K562 (cell line): ENCODE data around the gene LRIT3. TPM values are rescaled to one million over a fixed set of nuclear protein-coding genes. Genes with fewer than 3 reads are reported as not detected.

Experiments
- ATAC-seq: fragments of 200-7000 bp; cut with Tn5 transposase; 3 replicates; pipeline ENCODE4 v1.9.1; 2020; ENCODE audit warnings: moderate library complexity
- BruUV-seq: library from RNA; stranded (reverse); fragments of 400-500 nt; replicated peaks from 2 replicates; lab custom pipeline; 2021; lab: Mats Ljungman, UMichigan
- CTCF ChIA-PET: fragments of 300-600 bp; formaldehyde crosslinking; extraction: SDS; loops from one replicate; lab custom pipeline; 2021; ENCODE audit warnings: low intra/inter-chr PET ratio; lab: Yijun Ruan, JAX
- POLR2A ChIA-PET: fragments of 300-600, 350-650 bp; sonication (Branson Sonifier 250); formaldehyde crosslinking; extraction: SDS; loops from one replicate; lab custom pipeline; 2021; ENCODE audit warnings: antibody characterized with exemption, inconsistent platforms; lab: Yijun Ruan, JAX
- DNase-seq, 4 experiments: peaks; one replicate each; pipeline versions ENCODE4 v3.0.0 to v3.0.0-alpha.2; 2011 to 2018; ENCODE audit warnings: low spot score in 3 of 4, mixed read lengths in 3 of 4; ENCODE audit errors: extremely low read depth in 1 of 4
- FAIRE-seq: peaks from 2 replicates; lab custom pipeline; 2011; peaks lifted over from hg19 to GRCh38; lab: Jason Lieb, UNC
- H2AFZ ChIP-seq: 2 replicates; pipeline ENCODE4 v1.6.0; 2011; ENCODE audit warnings: low read depth, low read length, control low read depth, inconsistent platforms
- H3K27ac ChIP-seq: fragments of 200-600 bp; 3 replicates; pipeline ENCODE4 v1.8.0; 2011; ENCODE audit warnings: low read depth, mild to moderate bottlenecking, control low read depth, inconsistent platforms, low read length, moderate library complexity, mixed read lengths; ENCODE audit errors: extremely low read depth
- H3K27me3 ChIP-seq, 2 experiments: fragments of 300-600 bp in 1 of 2; 2 replicates in 1 of 2; 3 replicates in 1 of 2; pipeline versions ENCODE4 v1.6.0 to v1.8.0; 2011; ENCODE audit warnings: inconsistent platforms in 2 of 2, low read length in 2 of 2, mild to moderate bottlenecking in 1 of 2, mixed read lengths in 1 of 2, moderate library complexity in 1 of 2; ENCODE audit not compliant: control insufficient read depth in 2 of 2, insufficient read depth in 2 of 2
- H3K36me3 ChIP-seq: fragments of 300-600 bp; 3 replicates; pipeline ENCODE4 v1.8.0; 2011; ENCODE audit warnings: mild to moderate bottlenecking, low read length, inconsistent platforms; ENCODE audit not compliant: control insufficient read depth, insufficient read depth
- H3K4me1 ChIP-seq, 2 experiments: fragments of 200-600 bp in 1 of 2; replicated peaks in 1 of 2; 2 replicates in 1 of 2; 3 replicates in 1 of 2; pipeline versions ENCODE4 v1.5.1 to v1.8.0; 2011; ENCODE audit warnings: inconsistent platforms in 2 of 2, low read length in 2 of 2, mild to moderate bottlenecking in 1 of 2, mixed read lengths in 1 of 2, moderate library complexity in 1 of 2; ENCODE audit not compliant: control insufficient read depth in 2 of 2, insufficient read depth in 2 of 2
- H3K4me2 ChIP-seq: 2 replicates; pipeline ENCODE4 v1.6.1; 2011; ENCODE audit warnings: low read length, control low read depth, inconsistent platforms, mixed read lengths; ENCODE audit not compliant: insufficient read depth
- H3K4me3 ChIP-seq: fragments of 200-600 bp; sonication (generic), shearing (Covaris generic); 2 replicates; pipeline ENCODE4 v1.5.1; 2016; ENCODE audit warnings: control low read depth, inconsistent platforms
- H3K79me2 ChIP-seq: fragments of 200-600 bp; 3 replicates; pipeline ENCODE4 v1.8.0; 2011; ENCODE audit warnings: low read length, inconsistent platforms; ENCODE audit not compliant: control insufficient read depth, insufficient read depth
- H3K9ac ChIP-seq, 2 experiments: 2 replicates each; pipeline versions ENCODE4 v1.6.0 to v1.6.1; 2011; ENCODE audit warnings: low read depth in 2 of 2, low read length in 2 of 2, control low read depth in 1 of 2, inconsistent platforms in 1 of 2, mild to moderate bottlenecking in 1 of 2, mixed read lengths in 1 of 2; ENCODE audit not compliant: insufficient read depth in 1 of 2
- H3K9me1 ChIP-seq: one replicate; pipeline ENCODE4 v1.6.0; 2011; ENCODE audit warnings: inconsistent platforms, mild to moderate bottlenecking, low read length, moderate library complexity; ENCODE audit not compliant: control insufficient read depth, insufficient read depth
- H3K9me3 ChIP-seq: replicated peaks from 2 replicates; pipeline ENCODE4 v1.5.1; 2011; ENCODE audit warnings: low read depth, low read length, inconsistent platforms; ENCODE audit not compliant: control insufficient read depth, insufficient read depth
- H4K20me1 ChIP-seq: replicated peaks from 2 replicates; pipeline ENCODE4 v1.6.1; 2011; ENCODE audit warnings: low read length, inconsistent platforms, mixed read lengths; ENCODE audit not compliant: control insufficient read depth, insufficient read depth
- AFF1 ChIP-seq, 2 experiments: fragments of 450-650 bp; IDR thresholded peaks; 2 replicates each; pipeline ENCODE4 v1.6.1; 2018; ENCODE audit warnings: mild to moderate bottlenecking in 2 of 2, low read depth in 1 of 2; ENCODE audit not compliant: partially characterized antibody in 2 of 2
- ATF7 ChIP-seq: fragments of 450-650 bp; IDR thresholded peaks from 2 replicates; pipeline ENCODE4 v1.7.1; 2014; ENCODE audit warnings: mild to moderate bottlenecking, moderate library complexity
- CREB3L1 ChIP-seq: fragments of 450-650 bp; IDR thresholded peaks from 2 replicates; pipeline ENCODE4 v1.6.1; 2014; ENCODE audit warnings: low read depth, mild to moderate bottlenecking, moderate library complexity, borderline replicate concordance
- EP400 ChIP-seq: fragments of 450-650 bp; IDR thresholded peaks from 2 replicates; pipeline ENCODE4 v1.6.1; 2017; ENCODE audit warnings: antibody characterized with exemption, mild to moderate bottlenecking, moderate library complexity
- ETS2 ChIP-seq: IDR thresholded peaks from 2 replicates; pipeline ENCODE4 v1.6.1; 2016; ENCODE audit warnings: borderline replicate concordance, missing genetic modification characterization, mild to moderate bottlenecking, moderate library complexity, missing compliant biosample characterization; ENCODE audit not compliant: poor library complexity, severe bottlenecking
- KDM5B ChIP-seq: fragments of 200-600 bp; sonication (generic); IDR thresholded peaks from 2 replicates; pipeline ENCODE4 v1.6.1; 2012; ENCODE audit warnings: low read depth, mild to moderate bottlenecking, moderate library complexity, low read length, control low read depth, inconsistent platforms; ENCODE audit not compliant: insufficient replicate concordance
- MYBL2 ChIP-seq, 2 experiments: fragments of 450-650 bp in 1 of 2; sonication (generic) in 1 of 2; formaldehyde crosslinking in 1 of 2; IDR thresholded peaks; 2 replicates each; pipeline versions ENCODE4 v1.6.1 to v1.8.1; 2017 to 2022; ENCODE audit warnings: borderline replicate concordance in 1 of 2, inconsistent platforms in 1 of 2, low read depth in 1 of 2, mild to moderate bottlenecking in 1 of 2, missing genetic modification reagents in 1 of 2, moderate library complexity in 1 of 2
- POLR3A ChIP-seq: IDR thresholded peaks from 2 replicates; pipeline ENCODE4 v1.6.1; 2011; ENCODE audit warnings: borderline replicate concordance, mild to moderate bottlenecking, moderate library complexity; ENCODE audit not compliant: insufficient read length, insufficient read depth; ENCODE audit errors: extremely low read depth
- ZNF24 ChIP-seq: fragments of 450-650 bp; IDR thresholded peaks from 2 replicates; pipeline ENCODE4 v1.6.1; 2016
- ZNF316 ChIP-seq: fragments of 450-650 bp; IDR thresholded peaks from 2 replicates; pipeline ENCODE4 v1.6.1; 2016
- ZNF589 ChIP-seq: fragments of 200-800 bp; sonication (Bioruptor generic); IDR thresholded peaks from 2 replicates; pipeline ENCODE4 v1.6.1; 2016; ENCODE audit warnings: low read depth, missing genetic modification characterization, missing compliant biosample characterization
- ZNF644 ChIP-seq: fragments of 200-800 bp; sonication (Bioruptor generic); IDR thresholded peaks from 2 replicates; pipeline ENCODE4 v1.6.1; 2016; ENCODE audit warnings: low read depth, missing genetic modification characterization, missing compliant biosample characterization
- WGBS: fragments of 100-300 bp; shearing (Covaris generic); methylation state at CpG from one replicate; pipeline ENCODE4 v1.1.6; 2016; ENCODE audit warnings: low coverage, mixed read lengths; ENCODE audit not compliant: insufficient coverage; ENCODE audit errors: missing lambda C conversion rate; 5-methylcytosine and 5-hydroxymethylcytosine counted together
- in situ Hi-C: fragments of 300-500 bp; cut with MboI; formaldehyde crosslinking; loops from 4 replicates; pipeline ENCODE4 v1.15.0; 2018; ENCODE audit warnings: inconsistent platforms, mixed read lengths
- intact Hi-C: fragments of 100-400 bp; cut with micrococcal nuclease; formaldehyde crosslinking; loops from 2 replicates; pipeline ENCODE4 v1.14.2; 2022
- polyA plus RNA-seq, 8 experiments: library from polyadenylated mRNA; depleted of rRNA in 4 of 8; stranded (reverse) in 5 of 8; unstranded in 3 of 8; fragments of >200 nt; fragmentation: Nextera tagmentation in 2 of 8; fragmentation: Illumina TruSeq in 1 of 8; extraction: Ambion mirVana in 2 of 8; extraction: Trizol in 1 of 8; gene quantifications; 2 replicates each; pipeline versions ENCODE4 v1.2.1 to v1.2.3, GENCODE V29; 2011 to 2014; ENCODE audit warnings: inconsistent platforms in 1 of 8, missing spikeins in 1 of 8
- total RNA-seq, 7 experiments: library from RNA; depleted of rRNA in 6 of 7; stranded (reverse); fragments of >200 nt in 6 of 7; fragmentation: Illumina TruSeq in 2 of 7; extraction: Trizol in 2 of 7; gene quantifications; 2 replicates each; pipeline versions ENCODE4 v1.2.1 to v1.2.3, GENCODE V29; 2011 to 2021; ENCODE audit warnings: low replicate concordance in 1 of 7

Gene LRIT3
- total and polyA plus RNA-seq, 9 of the 15 experiments (the other 6 are each of a cell fraction or from before 2014, with no cell fraction given) = 0.04 to 0.10 (median 0.04) TPM; not detected in 4

- peak; percentile 57 for TF ChIP-seq MYBL2 (IDR thresholded peaks at IDR 0.05; ENCODE audit: low read depth)
- TF ChIP-seq MYBL2 (CRISPR knock-in tag; IDR thresholded peaks at IDR 0.05; ENCODE audit: borderline replicate concordance) = no peak
- peak; percentile 72; the same call in 1 of the 2 replicates for TF ChIP-seq ATF7
- no peak for TF ChIP-seq POLR3A
Measured at GRCh38 chr4:109811707-109812106, 36.2 kb upstream of the LRIT3 start (continued).

- H4K20me1 ChIP-seq = no peaks in the 10 kb centered on the region
- POLR2A ChIA-PET = interaction anchor here (0.6 to 2.4 kb wide), 10 partner anchors 14 to 1339 kb away, joined by 3 to 8 read pairs (median 3); partner anchors contain the start of gene CFI
- H3K4me1 ChIP-seq = peaks cover 8 to 20% of the 10 kb centered on the region in 2 experiments
- no peaks in the 10 kb centered on the region for H3K9me3 ChIP-seq
- BruUV-seq = TSS peak; percentile 68
- peak; percentile 98 for FAIRE-seq
- H2AFZ ChIP-seq = peak within 1 kb of the TSS; percentile 86
- H3K36me3 ChIP-seq = peaks cover 43% of the 10 kb centered on the region
- intact Hi-C loops = loop anchor here (1.0 to 10.0 kb wide), 4 partner anchors 86 to 379 kb away; partner anchors contain the start of genes CASP6, ELOVL6 and MCUB
- H3K4me3 ChIP-seq = peak within 1 kb of the TSS; percentile 85
- no peaks in the 10 kb centered on the region for H3K9me1 ChIP-seq
- in situ Hi-C loops = no loop called here
- CTCF ChIA-PET = no interaction called here
- H3K27ac ChIP-seq = peak within 1 kb of the TSS; percentile 82
- H3K9ac ChIP-seq = peak within 1 kb of the TSS; percentile 89 to 98
- H3K4me2 ChIP-seq = peak within 1 kb of the TSS; percentile 95
- peak; percentile 92 for ATAC-seq
- H3K27me3 ChIP-seq = no peaks in the 10 kb centered on the region
- peaks cover 51% of the 10 kb centered on the region for H3K79me2 ChIP-seq
- under 1% methylated on average over 53 of the region's 53 CpGs for WGBS
- DNase-seq = peak; percentile 85 to 98 (median 88)
- TF ChIP-seq EP400 (peak; percentile 98), ETS2 (tag) (no peak), ZNF644 (tag) (no peak), ZNF589 (peak; percentile 59; the same call in 1 of the 2 replicates), AFF1 (IDR thresholded peaks at IDR 0.05; ENCODE audit: low read depth in 1 of 2, partially characterized antibody in 2 of 2) (peak; percentile 57 to 59), ZNF24 (0 out of 2 replicates have a peak, but pooled peaks have one; percentile 46), ZNF316 (no peak), CREB3L1 (peak; percentile 96), KDM5B (peak; percentile 89)
Measured at GRCh38 chr4:109815151-109816081, 32.5 kb upstream of the LRIT3 start, which contains the start of gene GAR1. TSS of gene GAR1 (plus strand) at chr4:109815762. CDS start at chr4:109816165, 403 bp downstream.
